Measurements from ENCODE around the gene CA10. TPM values are rescaled to one million over a fixed set of nuclear protein-coding genes. Genes with fewer than 3 reads are reported as not detected.

Gene CA10
- total RNA-seq, 1 experiment from 2014 or later: 0.46 TPM

- Mint-ChIP-seq H3K4me3 (no peak overlapping the region), H3K4me1 (peaks cover 37 to 38% of the 10 kb centered on the region in 2 experiments), H3K9me3 (no peaks in the 10 kb centered on the region), H3K27me3 (ENCODE audit: low read depth) (no peaks in the 10 kb centered on the region), H3K27ac (no peak overlapping the region), H3K36me3 (ENCODE audit: insufficient read depth in 1 of 3, low read depth in 3 of 3) (no peaks in the 10 kb centered on the region; a peak in 1 of 7 replicates)
- H3K4ac ChIP-seq (ENCODE audit: low read depth, low read length): no peak overlapping the region
- no peak overlapping the region for H3K14ac ChIP-seq (ENCODE audit: insufficient read depth, low read length)
- no peak overlapping the region for H3K18ac ChIP-seq (ENCODE audit: insufficient read length, low read depth, low read length)
- H2BK120ac ChIP-seq (ENCODE audit: low read depth, low read length, poor library complexity, severe bottlenecking): no peak overlapping the region
- H3K4me1 ChIP-seq (ENCODE audit: insufficient read depth, low read length): peaks cover 4% of the 10 kb centered on the region; the same call in 1 of the 2 replicates
- H3K27me3 ChIP-seq (ENCODE audit: insufficient read depth, low read length): no peaks in the 10 kb centered on the region
- H2BK5ac ChIP-seq (ENCODE audit: insufficient read length, low read length): no peak overlapping the region
- no peak overlapping the region for H2AFZ ChIP-seq (ENCODE audit: low read length)
- H3K27ac ChIP-seq (ENCODE audit: insufficient read length, low read depth, low read length): no peak overlapping the region
- H2AK5ac ChIP-seq (ENCODE audit: insufficient read length, low read length): no peak overlapping the region
- no peak overlapping the region for H2BK20ac ChIP-seq (ENCODE audit: low read depth, low read length, poor library complexity, severe bottlenecking)
- H3K23ac ChIP-seq (ENCODE audit: insufficient read length, low read depth, low read length): no peak overlapping the region
- H3K4me2 ChIP-seq (ENCODE audit: insufficient read depth, insufficient read length, low read length): no peak overlapping the region
- H4K5ac ChIP-seq (ENCODE audit: insufficient read length, low read depth, low read length): no peak overlapping the region
- no peak overlapping the region for H2BK12ac ChIP-seq (ENCODE audit: insufficient read length, low read depth, low read length)
- no peak overlapping the region for H4K91ac ChIP-seq (ENCODE audit: insufficient read length, low read depth, low read length)
- H3K23me2 ChIP-seq (ENCODE audit: insufficient read length, low read depth, low read length, poor library complexity, severe bottlenecking): no peaks in the 10 kb centered on the region
- H3K56ac ChIP-seq (ENCODE audit: insufficient read length, low read depth, low read length): no peak overlapping the region
- no peak overlapping the region for H4K8ac ChIP-seq (replicated peaks; ENCODE audit: insufficient read length, low read depth, low read length)
- no peaks in the 10 kb centered on the region for H3K9me3 ChIP-seq (ENCODE audit: control insufficient read depth, low read depth, low read length)
- H2BK15ac ChIP-seq (ENCODE audit: low read depth, low read length): no peak overlapping the region
- DNase-seq: no peak
- no peak overlapping the region for H3K9ac ChIP-seq (ENCODE audit: extremely low read depth, insufficient read length, low read length)
- H3K79me1 ChIP-seq (ENCODE audit: insufficient read depth, low read depth, low read length, poor library complexity, severe bottlenecking): no peaks in the 10 kb centered on the region
- H3K79me2 ChIP-seq (ENCODE audit: insufficient read depth, low read length): no peaks in the 10 kb centered on the region
- no peaks in the 10 kb centered on the region for H4K20me1 ChIP-seq (ENCODE audit: control insufficient read depth, insufficient read depth, insufficient read length)
- TF ChIP-seq CTCF (conservative IDR thresholded peaks at IDR 0.05): no peak
- no peak overlapping the region for H3T11ph ChIP-seq (ENCODE audit: low read length)
Observed at GRCh38 chr17:51914577-51914976, 243.9 kb downstream of the CA10 start.

Measured in H9 (cell line).